Activated CD4-positive, alpha-beta T cell treated with anti-CD3 and anti-CD28 coated beads for 36 hours (primary cell): ENCODE data around the gene HSFX3. TPM values are rescaled to one million over a fixed set of nuclear protein-coding genes. Genes with fewer than 3 reads are reported as not detected.
"Not testable (repeated sequence)": the region's sequence is repeated elsewhere in the genome, so short reads cannot be mapped to it uniquely, and the experiment has no call there.

Experiments used
- ATAC-seq: fragments of 200-7000 bp; cut with Tn5 transposase; one replicate; pipeline ENCODE4 v1.10.0; 2021; ENCODE audit warnings: mild to moderate bottlenecking, moderate library complexity
- CTCF ChIA-PET: fragments of 350-600 bp; sonication (Branson Sonifier 250); formaldehyde crosslinking; loops from one replicate; lab custom pipeline; 2021; ENCODE audit warnings: antibody characterized with exemption; lab: Charles Lee
- POLR2A ChIA-PET: fragments of 350-600 bp; sonication (Branson Sonifier 250); formaldehyde crosslinking; loops from one replicate; lab custom pipeline; 2021; ENCODE audit warnings: antibody characterized with exemption, inconsistent platforms; lab: Charles Lee
- DNase-seq: peaks from one replicate; pipeline ENCODE4 v3.0.0-alpha.2; 2020
- H3K27ac Mint-ChIP-seq: one replicate; pipeline ENCODE4 v1.8.0; 2021; ENCODE audit warnings: mixed read lengths
- H3K27me3 Mint-ChIP-seq: one replicate; pipeline ENCODE4 v1.8.0; 2021; ENCODE audit warnings: mixed read lengths
- H3K36me3 Mint-ChIP-seq: one replicate; pipeline ENCODE4 v1.8.0; 2021; ENCODE audit warnings: low read depth, mixed read lengths
- H3K4me1 Mint-ChIP-seq: one replicate; pipeline ENCODE4 v1.8.0; 2021; ENCODE audit warnings: mixed read lengths
- H3K4me3 Mint-ChIP-seq: one replicate; pipeline ENCODE4 v1.8.0; 2021; ENCODE audit warnings: mild to moderate bottlenecking, moderate library complexity, mixed read lengths
- H3K9me3 Mint-ChIP-seq: one replicate; pipeline ENCODE4 v1.8.0; 2021; ENCODE audit warnings: low read depth, mixed read lengths
- intact Hi-C, 2 experiments: fragments of 100-400 bp; cut with DNase I in 1 of 2; cut with micrococcal nuclease in 1 of 2; formaldehyde crosslinking; loops; one replicate each; pipeline versions ENCODE4 v1.14.2 to v1.15.1; 2022 to 2024; cut with DNase I, micrococcal nuclease
- total RNA-seq, 2 experiments: library from RNA; stranded (reverse); gene quantifications; one replicate each; pipeline ENCODE4 v1.2.3, GENCODE V29; 2021

The HSFX3 gene
- total RNA-seq, 2 experiments from 2014 or later: not detected

DNA sequence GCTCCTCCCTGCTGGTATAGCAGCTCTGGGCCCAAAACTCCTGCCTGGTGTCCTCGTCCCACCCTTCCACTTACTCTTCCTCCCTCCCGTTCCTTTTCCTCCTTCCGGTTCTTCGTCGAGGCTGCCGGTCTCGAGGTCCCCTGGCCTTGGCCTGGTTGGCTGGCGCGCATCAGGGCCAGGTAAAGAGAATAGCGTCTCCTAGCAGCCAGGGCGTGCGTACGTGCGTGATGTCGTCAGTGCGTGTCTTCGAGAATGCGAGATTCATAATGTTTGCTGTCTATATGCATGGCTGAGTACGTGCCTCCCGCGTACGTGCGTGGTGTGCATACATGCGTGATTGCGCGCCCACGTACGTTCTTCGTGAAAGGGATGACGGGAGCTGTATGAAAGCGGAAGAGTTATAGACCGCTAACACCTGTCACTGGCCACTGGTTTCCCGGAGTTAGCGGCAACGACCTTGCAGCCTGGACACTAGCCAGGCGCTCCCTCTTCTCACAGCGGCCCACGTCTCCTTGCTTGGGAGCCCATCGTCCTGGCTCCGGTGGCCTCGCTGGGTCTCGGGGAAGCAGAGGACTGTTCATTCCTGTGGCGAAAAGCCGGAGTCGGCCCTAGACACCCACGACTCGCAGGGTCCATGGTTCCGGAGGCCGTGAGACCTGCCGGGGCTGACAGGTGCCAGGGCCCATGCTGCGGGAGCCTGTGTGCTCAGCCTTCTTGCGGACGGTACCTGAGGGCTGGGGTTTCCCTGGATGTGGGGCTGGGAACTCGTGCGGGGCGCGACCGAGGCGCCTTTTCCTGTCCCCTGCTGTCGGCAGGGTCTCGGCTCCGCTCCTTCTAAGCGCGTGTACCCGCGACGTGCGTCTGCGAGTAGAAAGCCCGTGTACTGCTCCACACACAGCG is 8.9 kb downstream of the HSFX3 start, which contains the start of gene EOLA1:
Gene EOLA1, plus strand, starts transcription at position 392 of the 900 bp plus-strand sequence. CDS start 4,619 bp downstream, outside the sequence.
- ATAC-seq: peak; percentile 82
- POLR2A ChIA-PET: interaction anchor here (1.6 to 2.7 kb wide), 4 partner anchors 13 to 398 kb away, joined by 6 to 30 read pairs (median 9); partner anchors contain the start of genes EOLA2 and IDS
- peaks cover 3% of the 10 kb centered on the region for H3K36me3 Mint-ChIP-seq

DNA sequence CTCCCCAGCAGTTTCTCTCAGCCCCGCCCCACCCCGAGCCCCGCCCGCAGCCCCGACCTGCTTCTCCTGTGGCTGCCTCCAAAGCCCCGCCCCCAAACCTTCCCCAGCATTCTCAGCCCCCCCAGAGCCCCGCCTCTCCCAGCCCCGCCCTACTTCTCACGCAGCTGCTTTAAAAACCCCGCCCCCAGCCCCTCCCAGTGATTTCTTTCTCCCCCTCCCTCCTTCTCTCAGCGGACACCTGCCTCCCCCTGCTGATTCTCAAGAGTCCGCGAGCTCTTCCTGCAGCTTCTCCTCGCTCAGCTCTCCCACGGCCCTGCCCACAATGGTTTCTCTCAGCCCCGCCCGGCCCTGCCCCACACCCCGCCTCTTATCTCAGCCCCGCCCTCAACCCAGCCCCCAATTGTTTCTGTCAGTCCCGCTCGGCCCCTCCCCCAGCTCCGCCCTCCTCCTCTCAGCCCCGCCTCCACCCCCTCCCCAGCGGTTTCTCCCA is 9.5 kb downstream of the HSFX3 start:
- intact Hi-C loops: loop anchor here in 1 of 2 experiments (2.0 kb wide), 3 partner anchors 35 to 1029 kb away; partner anchors contain the start of genes IDS, MTM1 and TMEM185A
- peaks cover 3% of the 10 kb centered on the region for H3K36me3 Mint-ChIP-seq
- H3K9me3 Mint-ChIP-seq: no peaks in the 10 kb centered on the region
- no peaks in the 10 kb centered on the region for H3K27me3 Mint-ChIP-seq
- peak overlapping the region; percentile 98 for H3K27ac Mint-ChIP-seq
- POLR2A ChIA-PET: interaction anchor here (1.6 to 2.7 kb wide), 4 partner anchors 12 to 399 kb away, joined by 6 to 30 read pairs (median 9); partner anchors contain the start of genes EOLA2 and IDS
- DNase-seq: peak; percentile 96
- peak; percentile 53 for ATAC-seq
- peaks cover 9% of the 10 kb centered on the region for H3K4me1 Mint-ChIP-seq
- H3K4me3 Mint-ChIP-seq: peak overlapping the region; percentile 82
- CTCF ChIA-PET: interaction anchor here (0.5 to 1.6 kb wide), 3 partner anchors 12 to 410 kb away, joined by 3 to 6 read pairs (median 4); no protein-coding TSS in a partner anchor

More for the DNA sequence above, 8.9 kb downstream of the HSFX3 start, which contains the start of gene EOLA1:
- Mint-ChIP-seq H3K4me1 (peaks cover 9% of the 10 kb centered on the region), H3K4me3 (peak within 1 kb of the TSS; percentile 82), H3K9me3 (no peaks in the 10 kb centered on the region), H3K27me3 (no peaks in the 10 kb centered on the region), H3K27ac (peak within 1 kb of the TSS; percentile 98)
- intact Hi-C loops: loop anchor here in 1 of 2 experiments (2.0 kb wide), 3 partner anchors 36 to 1028 kb away; partner anchors contain the start of genes IDS, MTM1 and TMEM185A
- CTCF ChIA-PET: interaction anchor here (0.5 to 1.2 kb wide), 4 partner anchors 13 to 1174 kb away, joined by 3 to 4 read pairs (median 3); no protein-coding TSS in a partner anchor
- peak; percentile 94 for DNase-seq

DNA sequence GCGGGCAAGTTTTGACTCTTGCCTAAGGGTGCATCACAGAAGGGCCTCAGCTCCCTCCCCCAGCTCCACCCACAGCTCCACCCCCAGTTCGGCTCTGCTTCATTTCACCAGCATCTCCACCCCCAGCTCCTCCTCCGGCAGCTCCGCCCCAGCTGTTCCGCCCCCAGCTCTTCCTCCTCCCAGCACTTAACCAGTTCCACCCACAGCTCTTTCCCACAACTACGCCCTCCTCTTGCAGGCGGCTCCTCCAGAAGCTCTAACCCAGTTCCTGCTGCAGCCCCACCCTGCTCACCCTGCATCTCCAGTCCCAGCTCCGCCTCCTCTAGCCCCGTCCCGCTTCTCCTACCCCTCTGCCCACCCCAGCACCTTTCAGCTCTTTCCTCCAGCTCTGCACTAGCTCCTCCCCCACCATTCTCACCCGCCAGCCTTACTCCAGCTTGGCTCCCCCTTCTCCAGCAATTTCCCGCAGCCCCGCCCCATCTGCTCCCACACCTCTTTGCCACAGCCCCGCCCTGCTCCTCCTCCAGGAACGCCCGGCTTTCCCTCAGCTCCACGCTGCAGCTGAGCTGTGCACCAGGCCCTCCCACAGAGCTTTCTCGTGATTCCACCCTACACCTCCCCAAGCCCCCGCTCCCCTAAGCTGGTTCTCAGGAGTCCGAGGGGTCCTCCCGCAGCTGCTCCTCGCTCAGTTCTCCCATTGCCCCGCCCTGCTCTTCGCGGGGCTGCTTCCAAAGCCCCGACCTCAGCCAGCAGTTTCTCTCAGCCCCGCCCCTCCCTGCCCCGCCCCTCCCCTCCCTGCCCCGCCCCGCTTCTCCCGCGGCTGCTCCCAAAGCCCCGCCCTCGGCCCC is 10.2 kb downstream of the HSFX3 start:
- Mint-ChIP-seq H3K4me3 (peak overlapping the region; percentile 82), H3K36me3 (peaks cover 3% of the 10 kb centered on the region), H3K4me1 (peaks cover 9% of the 10 kb centered on the region), H3K27me3 (no peaks in the 10 kb centered on the region), H3K9me3 (no peaks in the 10 kb centered on the region), H3K27ac (peak overlapping the region; percentile 82)
- DNase-seq (peak; percentile 91), ATAC-seq (peak; percentile 46)
- ChIA-PET POLR2A (interaction anchor here (1.9 to 2.7 kb wide), 3 partner anchors 35 to 400 kb away, joined by 6 to 30 read pairs (median 12); partner anchors contain the start of genes EOLA2 and IDS), CTCF (interaction anchor here (0.7 to 1.6 kb wide), 5 partner anchors 10 to 400 kb away, joined by 3 to 7 read pairs (median 5); partner anchors contain the start of gene IDS)
- intact Hi-C loops: loop anchor here (2.0 kb wide), 3 partner anchors 35 to 1029 kb away; partner anchors contain the start of genes IDS (in 2 of the 2), MTM1 (in 1 of the 2) and TMEM185A (in 1 of the 2)

DNA sequence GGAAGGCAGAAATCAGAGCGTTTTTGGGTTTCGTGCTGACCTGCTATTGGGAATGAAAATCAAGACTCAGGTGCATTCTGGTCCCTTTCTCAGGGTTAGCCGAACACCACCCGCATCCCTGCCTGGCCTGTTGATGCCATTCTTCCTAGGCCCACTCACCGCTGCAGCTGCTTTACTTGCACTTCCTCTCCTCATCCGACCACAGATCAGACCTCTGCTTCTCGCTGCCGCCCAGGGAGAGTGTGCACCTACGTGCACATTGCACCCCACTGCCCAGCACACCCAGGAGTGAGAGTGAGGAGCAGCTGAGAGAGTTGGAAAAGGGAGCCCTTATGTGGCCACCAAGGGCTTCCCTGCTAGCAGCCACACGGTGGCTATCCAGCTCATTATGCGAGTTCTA is 12.2 kb downstream of the HSFX3 start:
- DNase-seq, H3K27ac Mint-ChIP-seq, H3K9me3 Mint-ChIP-seq, ATAC-seq, H3K4me3 Mint-ChIP-seq, H3K36me3 Mint-ChIP-seq, H3K27me3 Mint-ChIP-seq, CTCF ChIA-PET, POLR2A ChIA-PET, intact Hi-C loops: not testable (repeated sequence)
- peaks cover 10% of the 10 kb centered on the region for H3K4me1 Mint-ChIP-seq

DNA sequence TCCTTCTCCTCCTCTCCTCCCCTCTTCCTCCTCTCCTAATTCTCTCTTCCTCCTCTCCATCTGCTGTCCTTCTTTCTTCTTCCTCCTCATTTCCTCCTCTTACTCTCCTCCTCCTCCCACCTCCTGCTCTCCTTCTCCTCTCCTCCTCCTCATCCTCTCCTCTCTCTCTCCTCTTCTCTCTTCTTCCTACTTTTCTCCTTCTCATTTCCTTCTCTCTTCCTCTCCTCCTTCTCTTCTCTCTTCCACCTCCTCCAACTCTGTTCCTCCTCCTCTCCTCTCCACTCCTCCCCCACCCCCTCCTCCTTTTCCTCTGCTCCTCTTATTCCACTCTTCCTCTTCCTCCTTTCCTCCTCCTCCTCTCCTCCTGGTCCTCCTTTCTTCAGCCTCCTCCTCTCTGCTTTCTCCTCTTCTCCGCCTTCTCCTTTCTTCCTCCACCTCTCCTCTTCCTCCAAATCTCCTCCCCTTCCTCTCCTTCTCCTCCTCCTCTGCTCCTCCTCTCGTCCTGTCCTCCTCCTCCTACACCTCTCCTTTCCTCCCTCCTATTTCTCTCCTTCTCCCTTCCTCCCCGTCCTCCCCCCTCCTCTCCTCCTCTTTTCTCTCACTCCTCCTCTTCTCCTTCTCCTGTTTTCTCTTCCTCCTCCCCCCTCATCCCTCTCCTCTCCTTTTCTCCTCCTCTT is 14.7 kb downstream of the HSFX3 start:
- H3K4me1 Mint-ChIP-seq: peaks cover 22% of the 10 kb centered on the region
- H3K9me3 Mint-ChIP-seq, intact Hi-C loops, ATAC-seq, H3K36me3 Mint-ChIP-seq, CTCF ChIA-PET, POLR2A ChIA-PET, DNase-seq, H3K27ac Mint-ChIP-seq, H3K4me3 Mint-ChIP-seq, H3K27me3 Mint-ChIP-seq: not testable (repeated sequence)

DNA sequence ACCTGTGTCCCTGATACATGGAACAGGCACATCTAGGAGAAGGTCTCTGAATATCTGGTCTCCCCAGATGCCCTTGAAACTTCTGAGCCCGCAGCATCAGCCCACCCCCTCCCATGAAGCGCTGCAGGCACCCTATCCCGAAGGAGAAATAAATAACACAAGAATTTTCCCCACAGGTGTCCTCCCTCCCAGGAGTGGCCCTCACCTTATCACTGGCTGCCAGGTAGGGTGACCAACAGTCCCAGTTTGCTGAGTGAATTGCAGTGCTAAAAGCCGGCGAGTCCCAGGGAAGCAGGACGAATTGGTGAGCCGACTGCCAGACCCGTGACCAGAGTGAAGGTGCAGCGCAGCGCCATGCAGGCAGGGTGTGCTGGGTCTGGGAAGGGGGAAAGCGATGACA is 15.7 kb downstream of the HSFX3 start:
- intact Hi-C loops, H3K36me3 Mint-ChIP-seq, DNase-seq, ATAC-seq, H3K27me3 Mint-ChIP-seq, H3K27ac Mint-ChIP-seq, H3K9me3 Mint-ChIP-seq, CTCF ChIA-PET, POLR2A ChIA-PET, H3K4me3 Mint-ChIP-seq: not testable (repeated sequence)
- peaks cover 18% of the 10 kb centered on the region for H3K4me1 Mint-ChIP-seq

DNA sequence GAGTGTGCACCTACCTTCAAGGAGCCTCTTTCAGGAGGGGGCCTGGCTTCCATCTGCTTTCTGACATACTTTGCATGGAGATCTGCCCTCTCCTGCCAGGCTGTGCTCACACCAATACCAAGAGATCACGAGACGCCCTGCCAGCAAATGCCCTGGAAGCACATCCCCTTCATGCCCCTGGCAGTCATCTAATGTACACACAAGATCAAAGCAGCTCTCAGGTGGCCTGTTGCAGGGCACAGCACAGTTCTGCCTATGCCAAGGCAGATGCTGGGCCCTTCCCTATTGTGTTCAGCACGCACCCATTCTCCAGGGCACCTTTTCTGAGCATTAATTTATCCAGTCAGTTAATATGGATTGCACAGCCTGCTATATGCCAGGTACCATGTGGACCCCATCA is 16.9 kb downstream of the HSFX3 start:
- ATAC-seq, POLR2A ChIA-PET, H3K27ac Mint-ChIP-seq, H3K36me3 Mint-ChIP-seq, H3K9me3 Mint-ChIP-seq, CTCF ChIA-PET, H3K4me3 Mint-ChIP-seq, intact Hi-C loops, H3K27me3 Mint-ChIP-seq, DNase-seq: not testable (repeated sequence)
- H3K4me1 Mint-ChIP-seq: peaks cover 15% of the 10 kb centered on the region

DNA sequence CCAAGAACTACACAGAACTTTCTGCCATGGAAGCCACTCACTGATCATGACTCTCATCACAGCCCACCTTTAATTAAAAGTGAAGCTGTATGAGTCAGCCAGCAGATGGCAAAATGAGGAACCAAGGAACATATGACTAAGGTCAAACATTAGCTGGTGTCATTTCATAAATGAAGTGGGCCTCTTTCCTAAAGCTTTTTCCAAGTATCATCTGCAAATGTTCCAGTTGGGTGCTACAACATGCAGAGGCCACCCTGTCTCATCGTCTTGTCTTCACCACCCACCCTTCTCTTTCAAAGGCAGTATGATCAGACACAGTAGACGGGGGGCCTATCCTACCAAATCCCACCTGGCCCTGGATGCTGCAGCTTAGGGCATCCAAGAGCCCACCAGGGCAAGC is 18.1 kb downstream of the HSFX3 start:
- H3K9me3 Mint-ChIP-seq: no peaks in the 10 kb centered on the region
- ChIA-PET CTCF (interaction anchor here (1.5 kb wide), 1 partner anchor 19 kb away, joined by 4 read pairs; no protein-coding TSS in a partner anchor), POLR2A (no interaction called here)
- H3K4me3 Mint-ChIP-seq: no peak overlapping the region
- no peak for DNase-seq
- peaks cover 19% of the 10 kb centered on the region for H3K4me1 Mint-ChIP-seq
- no peaks in the 10 kb centered on the region for H3K27me3 Mint-ChIP-seq
- intact Hi-C loops: no loop called here
- no peaks in the 10 kb centered on the region for H3K36me3 Mint-ChIP-seq
- peak overlapping the region; percentile 71 for H3K27ac Mint-ChIP-seq
- peak; percentile 65 for ATAC-seq

DNA sequence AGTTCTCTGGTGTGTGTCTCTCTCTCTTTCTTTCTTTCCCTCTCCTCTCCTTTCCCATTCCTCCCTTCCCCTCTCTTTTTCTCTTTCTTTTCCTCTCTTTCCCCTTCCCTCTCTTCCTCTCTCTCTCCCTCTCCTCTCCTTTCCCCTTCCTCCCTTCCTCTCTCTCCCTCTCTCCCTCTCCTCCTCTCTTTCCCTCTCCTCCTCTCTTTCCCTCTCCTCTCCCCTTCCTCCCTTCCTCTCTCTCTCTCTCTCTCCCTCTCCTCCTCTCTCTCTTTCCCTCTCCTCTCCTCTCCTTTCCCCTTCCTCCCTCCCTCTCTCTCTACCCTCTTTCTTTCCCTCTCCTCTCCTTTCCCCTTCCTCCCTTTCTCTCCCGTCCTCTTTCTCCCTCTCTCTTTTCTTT is 21.3 kb downstream of the HSFX3 start:
- ChIA-PET CTCF (interaction anchor here (0.9 to 1.0 kb wide), 3 partner anchors 11 to 16 kb away, joined by 3 to 13 read pairs (median 6); partner anchors contain the start of gene EOLA1), POLR2A (interaction anchor here (1.0 kb wide), 1 partner anchor 13 kb away, joined by 6 read pairs; the partner anchor contains the start of gene EOLA1)
- Mint-ChIP-seq H3K27me3 (no peaks in the 10 kb centered on the region), H3K36me3 (no peaks in the 10 kb centered on the region), H3K4me3 (no peak overlapping the region), H3K4me1 (peaks cover 33% of the 10 kb centered on the region), H3K9me3 (no peaks in the 10 kb centered on the region), H3K27ac (no peak overlapping the region)
- intact Hi-C loops: loop anchor here in 1 of 2 experiments (5.0 kb wide), 2 partner anchors 104 to 299 kb away; partner anchors contain the start of gene TMEM185A
- DNase-seq (no peak), ATAC-seq (no peak)
